ENCODE measurements around the gene PLD6.
"Not testable (repeated sequence)": the region's sequence is repeated elsewhere in the genome, so short reads cannot be mapped to it uniquely, and the experiment has no call there.

The PLD6 gene

DNA sequence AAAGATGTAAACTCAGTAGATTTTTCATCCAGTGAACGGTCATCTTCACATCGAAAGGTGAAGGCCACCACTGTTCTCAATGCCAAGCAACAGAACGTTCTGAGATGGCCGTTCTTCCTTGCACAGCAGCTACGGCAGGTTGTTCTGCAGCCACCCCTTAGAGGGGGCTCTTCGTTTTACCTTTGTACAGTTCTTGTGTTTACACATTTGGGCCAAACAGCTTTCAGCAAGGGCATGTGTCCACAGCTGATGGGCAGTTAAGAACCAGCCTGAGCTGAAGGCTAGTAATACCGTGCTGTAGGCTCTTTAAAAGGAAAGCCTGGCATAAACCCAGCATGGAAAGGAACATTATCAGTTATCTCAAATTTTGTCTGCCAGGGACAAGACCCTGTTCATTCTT lies 15.9 kb downstream of the PLD6 start:
- no peaks in the 10 kb centered on the region for H3K4me1 ChIP-seq

DNA sequence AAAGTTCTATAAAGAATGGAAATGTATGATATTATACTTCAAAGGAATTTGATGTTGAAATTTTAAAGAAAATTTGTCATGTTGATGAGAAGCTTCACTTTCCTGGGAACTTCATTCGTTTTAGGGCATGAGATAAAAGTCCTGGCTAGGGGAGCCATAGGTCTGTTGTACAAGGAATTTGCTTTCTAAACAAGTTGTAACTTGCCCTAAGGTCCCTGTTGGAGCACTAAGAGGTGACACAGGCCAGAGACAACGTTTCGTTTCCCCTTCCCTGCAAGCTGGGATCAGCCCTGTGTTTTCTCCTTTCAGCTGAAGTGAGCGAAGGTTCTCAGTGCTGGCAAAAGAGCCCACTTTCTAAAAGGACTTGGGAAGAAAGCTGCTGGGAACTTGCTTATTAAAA lies 16.6 kb downstream of the PLD6 start:
- no peak for DNase-seq
- H3K27me3 ChIP-seq = no peaks in the 10 kb centered on the region
- no peaks in the 10 kb centered on the region for H3K9me3 ChIP-seq
- H3K4me1 ChIP-seq = no peaks in the 10 kb centered on the region
- TF ChIP-seq, protein P1, sequence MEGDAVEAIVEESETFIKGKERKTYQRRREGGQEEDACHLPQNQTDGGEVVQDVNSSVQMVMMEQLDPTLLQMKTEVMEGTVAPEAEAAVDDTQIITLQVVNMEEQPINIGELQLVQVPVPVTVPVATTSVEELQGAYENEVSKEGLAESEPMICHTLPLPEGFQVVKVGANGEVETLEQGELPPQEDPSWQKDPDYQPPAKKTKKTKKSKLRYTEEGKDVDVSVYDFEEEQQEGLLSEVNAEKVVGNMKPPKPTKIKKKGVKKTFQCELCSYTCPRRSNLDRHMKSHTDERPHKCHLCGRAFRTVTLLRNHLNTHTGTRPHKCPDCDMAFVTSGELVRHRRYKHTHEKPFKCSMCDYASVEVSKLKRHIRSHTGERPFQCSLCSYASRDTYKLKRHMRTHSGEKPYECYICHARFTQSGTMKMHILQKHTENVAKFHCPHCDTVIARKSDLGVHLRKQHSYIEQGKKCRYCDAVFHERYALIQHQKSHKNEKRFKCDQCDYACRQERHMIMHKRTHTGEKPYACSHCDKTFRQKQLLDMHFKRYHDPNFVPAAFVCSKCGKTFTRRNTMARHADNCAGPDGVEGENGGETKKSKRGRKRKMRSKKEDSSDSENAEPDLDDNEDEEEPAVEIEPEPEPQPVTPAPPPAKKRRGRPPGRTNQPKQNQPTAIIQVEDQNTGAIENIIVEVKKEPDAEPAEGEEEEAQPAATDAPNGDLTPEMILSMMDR (IDR thresholded peaks at IDR 0.05; ENCODE audit: low read depth, low read length) = no peak
- no peaks in the 10 kb centered on the region for H3K36me3 ChIP-seq
- no peak overlapping the region for H3K4me3 ChIP-seq (ENCODE audit: low read depth, low read length)

More for the DNA sequence above, 15.9 kb downstream of the PLD6 start:
- no peak overlapping the region for H3K4me3 ChIP-seq (ENCODE audit: low read depth, low read length)
- TF ChIP-seq, protein P1 (IDR thresholded peaks at IDR 0.05; ENCODE audit: low read depth, low read length) = no peak
- no peaks in the 10 kb centered on the region for H3K27me3 ChIP-seq
- H3K9me3 ChIP-seq = no peaks in the 10 kb centered on the region
- H3K36me3 ChIP-seq = no peaks in the 10 kb centered on the region
- DNase-seq = no peak

- TF ChIP-seq, protein P1 (IDR thresholded peaks at IDR 0.05; ENCODE audit: low read depth, low read length) = no peak
- no peaks in the 10 kb centered on the region for H3K4me1 ChIP-seq
- H3K9me3 ChIP-seq = no peaks in the 10 kb centered on the region
- no peaks in the 10 kb centered on the region for H3K36me3 ChIP-seq
- H3K4me3 ChIP-seq (ENCODE audit: low read depth, low read length) = no peak overlapping the region
- H3K27me3 ChIP-seq = no peaks in the 10 kb centered on the region
- no peak for DNase-seq
Observed at GRCh38 chr17:17188586-17188985, 17.5 kb downstream of the PLD6 start.

GRCh38 chr17:17186551-17187505 lies 19.3 kb downstream of the PLD6 start:
- H3K36me3 ChIP-seq = no peaks in the 10 kb centered on the region; the same call in 1 of the 2 replicates
- no peak overlapping the region for H3K4me3 ChIP-seq (ENCODE audit: low read depth, low read length)
- no peaks in the 10 kb centered on the region for H3K9me3 ChIP-seq
- TF ChIP-seq, protein P1 (IDR thresholded peaks at IDR 0.05; ENCODE audit: low read depth, low read length) = no peak
- H3K4me1 ChIP-seq = no peaks in the 10 kb centered on the region
- H3K27me3 ChIP-seq = no peaks in the 10 kb centered on the region
- DNase-seq = no peak

- TF ChIP-seq, protein P1 (IDR thresholded peaks at IDR 0.05; ENCODE audit: low read depth, low read length) = no peak
- H3K9me3 ChIP-seq = no peaks in the 10 kb centered on the region
- no peak overlapping the region for H3K4me3 ChIP-seq (ENCODE audit: low read depth, low read length)
- no peaks in the 10 kb centered on the region; the same call in 1 of the 2 replicates for H3K36me3 ChIP-seq
- DNase-seq = no peak
- H3K27me3 ChIP-seq = no peaks in the 10 kb centered on the region
- H3K4me1 ChIP-seq = no peaks in the 10 kb centered on the region
Observed at GRCh38 chr17:17186051-17186450, 20.1 kb downstream of the PLD6 start.

GRCh38 chr17:17184985-17185757 lies 21.0 kb downstream of the PLD6 start:
- H3K9me3 ChIP-seq; H3K36me3 ChIP-seq; DNase-seq; H3K27me3 ChIP-seq; H3K4me3 ChIP-seq (ENCODE audit: low read depth, low read length); H3K4me1 ChIP-seq: not testable (repeated sequence)
